Measurements from ENCODE around the gene SLC4A8.

The SLC4A8 gene

GRCh38 chr12:51429700-51430099 is 5.1 kb downstream of the SLC4A8 start:
- DNase-seq (ENCODE audit: low read depth): no peak
- no peak overlapping the region for H3K4me3 ChIP-seq (ENCODE audit: low read length)
- TF ChIP-seq CTCF (conservative IDR thresholded peaks at IDR 0.05; ENCODE audit: low read depth, low read length): no peak

GRCh38 chr12:51430196-51430895 is 5.7 kb downstream of the SLC4A8 start:
- TF ChIP-seq CTCF (conservative IDR thresholded peaks at IDR 0.05; ENCODE audit: low read depth, low read length): no peak
- DNase-seq (ENCODE audit: low read depth): no peak
- no peak overlapping the region for H3K4me3 ChIP-seq (ENCODE audit: low read length)

GRCh38 chr12:51432921-51433320 is 8.3 kb downstream of the SLC4A8 start:
- DNase-seq (ENCODE audit: low read depth): no peak
- TF ChIP-seq CTCF (conservative IDR thresholded peaks at IDR 0.05; ENCODE audit: low read depth, low read length): no peak
- no peak overlapping the region for H3K4me3 ChIP-seq (ENCODE audit: low read length)

GRCh38 chr12:51434305-51434704 is 9.7 kb downstream of the SLC4A8 start:
- no peak overlapping the region for H3K4me3 ChIP-seq (ENCODE audit: low read length)
- no peak for DNase-seq (ENCODE audit: low read depth)
- no peak for TF ChIP-seq CTCF (conservative IDR thresholded peaks at IDR 0.05; ENCODE audit: low read depth, low read length)

- no peak overlapping the region for H3K4me3 ChIP-seq (ENCODE audit: low read length)
- DNase-seq (ENCODE audit: low read depth): no peak
- TF ChIP-seq CTCF (conservative IDR thresholded peaks at IDR 0.05; ENCODE audit: low read depth, low read length): no peak
Measured at GRCh38 chr12:51437431-51437830, 12.8 kb downstream of the SLC4A8 start.

- H3K4me3 ChIP-seq (ENCODE audit: low read length): no peak overlapping the region
- no peak for DNase-seq (ENCODE audit: low read depth)
- no peak for TF ChIP-seq CTCF (conservative IDR thresholded peaks at IDR 0.05; ENCODE audit: low read depth, low read length)
Measured at GRCh38 chr12:51439330-51439729, 14.7 kb downstream of the SLC4A8 start.

GRCh38 chr12:51441583-51441982 is 17.0 kb downstream of the SLC4A8 start:
- DNase-seq (ENCODE audit: low read depth): no peak
- no peak overlapping the region for H3K4me3 ChIP-seq (ENCODE audit: low read length)
- TF ChIP-seq CTCF (conservative IDR thresholded peaks at IDR 0.05; ENCODE audit: low read depth, low read length): no peak

All from retinal pigment epithelial cell (primary cell).